NCI-H128 (cell line): ENCODE data around the gene RPS26.
"Not testable (repeated sequence)": the region's sequence is repeated elsewhere in the genome, so short reads cannot be mapped to it uniquely, and the experiment has no call there.

Experiments used
- DNase-seq: peaks from one replicate; lab custom pipeline; 2025; ENCODE audit not compliant: unreplicated experiment; lab: John Stamatoyannopoulos, UW

The RPS26 gene

GRCh38 chr12:56020423-56021184 lies 21.1 kb upstream of the RPS26 start, which contains the start of gene IKZF4:
IKZF4 (plus strand) TSS chr12:56021043; CDS start chr12:56021494, 451 bp downstream.
- DNase-seq = no peak

GRCh38 chr12:56021889-56022497 lies 19.7 kb upstream of the RPS26 start:
- DNase-seq = no peak

- no peak for DNase-seq
These were observed 13.1 kb upstream of the RPS26 start for GRCh38 chr12:56028511-56029165.

- DNase-seq = no peak
These were observed 12.6 kb upstream of the RPS26 start for GRCh38 chr12:56029166-56029519.

GRCh38 chr12:56029666-56030293 lies 11.9 kb upstream of the RPS26 start:
- no peak for DNase-seq

GRCh38 chr12:56031987-56032386 lies 9.7 kb upstream of the RPS26 start:
- DNase-seq = no peak

GRCh38 chr12:56034586-56035332 lies 7.0 kb upstream of the RPS26 start:
- no peak for DNase-seq

- DNase-seq = no peak
These were observed 4.6 kb upstream of the RPS26 start for GRCh38 chr12:56037161-56037560.

- no peak for DNase-seq
These were observed 3.6 kb upstream of the RPS26 start for GRCh38 chr12:56038022-56038655.

GRCh38 chr12:56040151-56040550 lies 1.6 kb upstream of the RPS26 start:
- no peak for DNase-seq

GRCh38 chr12:56040963-56041551 lies 661 bp upstream of the RPS26 start:
- DNase-seq = no peak

- DNase-seq = not testable (repeated sequence)
These were observed 704 bp downstream of the RPS26 start for GRCh38 chr12:56042430-56042813.

- no peak for DNase-seq
These were observed 1.1 kb downstream of the RPS26 start for GRCh38 chr12:56042843-56043242.

GRCh38 chr12:56046027-56046780 lies 4.5 kb downstream of the RPS26 start:
- no peak for DNase-seq

GRCh38 chr12:56053407-56053893 lies 11.7 kb downstream of the RPS26 start:
- no peak for DNase-seq

- not testable (repeated sequence) for DNase-seq
These were observed 18.2 kb downstream of the RPS26 start for GRCh38 chr12:56059964-56060363.

- no peak for DNase-seq
These were observed 20.3 kb downstream of the RPS26 start for GRCh38 chr12:56061982-56062381.

- no peak for DNase-seq
These were observed 21.3 kb downstream of the RPS26 start for GRCh38 chr12:56062996-56063395.

GRCh38 chr12:56071648-56072047 lies 29.9 kb downstream of the RPS26 start:
- DNase-seq = no peak
